GM18870 (cell line): ENCODE measurements around the gene DPYD.

Source experiments
- ATAC-seq: cut with Tn5 transposase; IDR thresholded peaks from one replicate; pipeline ENCODE4 v1.9.1; 2021; ENCODE audit warnings: moderate library complexity; ENCODE audit not compliant: unreplicated experiment

The DPYD gene

DNA sequence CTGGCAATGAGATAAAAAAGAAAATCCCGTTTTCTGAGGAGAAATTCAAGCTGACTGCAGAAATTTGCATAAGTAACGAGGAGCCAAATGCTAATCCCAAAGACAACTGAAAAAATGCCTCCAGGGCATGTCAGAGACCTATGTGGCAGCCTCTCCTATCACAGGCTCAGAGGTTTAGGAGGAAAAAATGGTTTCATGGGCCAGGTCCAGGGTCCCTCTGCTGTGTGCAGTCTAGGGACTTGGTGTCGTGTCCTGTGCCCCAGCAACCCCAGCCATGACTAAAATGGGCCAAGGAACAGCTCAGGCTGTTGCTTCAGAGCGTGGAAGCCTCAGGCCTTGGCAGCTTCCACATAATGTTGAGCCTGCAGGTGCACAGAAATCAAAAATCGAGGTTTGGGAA is 456.5 kb downstream of the DPYD start:
- no peak for ATAC-seq

DNA sequence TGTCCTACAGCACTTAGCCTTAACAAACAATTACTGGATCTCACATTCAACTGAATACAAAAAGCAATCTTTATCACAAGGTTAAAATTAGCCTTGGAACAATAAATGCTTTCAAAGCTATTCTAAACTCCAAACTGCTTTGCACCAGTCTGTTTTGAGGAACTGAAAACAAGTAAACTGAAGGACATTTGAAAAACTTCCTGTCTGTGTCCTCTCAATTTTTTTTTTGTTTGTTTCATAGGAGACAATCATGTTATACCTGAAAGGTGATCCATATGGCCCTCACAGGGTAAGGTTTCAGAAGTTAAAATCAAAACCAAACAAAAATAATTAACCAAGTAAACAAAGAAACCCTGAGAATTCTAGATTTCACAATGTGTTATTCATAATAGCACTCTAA is 459.1 kb downstream of the DPYD start:
- ATAC-seq, result peak; percentile 94

DNA sequence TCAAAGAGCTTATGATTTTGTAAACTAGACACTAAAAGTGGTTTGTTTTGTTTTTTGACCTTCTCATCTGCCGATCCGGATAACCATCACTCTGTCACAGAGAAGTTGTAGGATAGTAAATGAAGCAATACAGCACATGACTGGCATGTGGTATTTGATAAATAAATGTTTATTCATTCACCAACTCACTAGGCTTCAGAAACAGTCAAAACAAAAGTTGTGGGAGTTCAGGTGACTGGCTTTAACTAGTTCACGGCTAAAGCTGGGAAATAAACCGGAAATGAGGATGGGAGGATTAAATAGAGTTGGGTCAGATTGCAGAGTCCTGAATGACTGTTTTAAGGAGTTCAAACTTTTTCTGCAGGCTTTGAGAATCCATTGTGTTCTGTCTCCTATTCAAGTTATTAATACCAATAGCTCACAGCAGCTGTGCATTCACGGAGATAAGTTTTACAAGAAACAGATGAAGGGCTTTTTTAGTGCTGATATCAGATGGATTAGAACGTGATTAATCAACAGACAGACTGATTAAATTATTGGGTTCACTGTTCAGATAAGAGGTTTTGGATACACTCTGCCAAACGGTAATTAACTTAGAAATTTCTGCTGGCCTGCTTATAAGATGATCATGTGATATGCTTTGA is 463.3 kb downstream of the DPYD start:
- no peak for ATAC-seq

DNA sequence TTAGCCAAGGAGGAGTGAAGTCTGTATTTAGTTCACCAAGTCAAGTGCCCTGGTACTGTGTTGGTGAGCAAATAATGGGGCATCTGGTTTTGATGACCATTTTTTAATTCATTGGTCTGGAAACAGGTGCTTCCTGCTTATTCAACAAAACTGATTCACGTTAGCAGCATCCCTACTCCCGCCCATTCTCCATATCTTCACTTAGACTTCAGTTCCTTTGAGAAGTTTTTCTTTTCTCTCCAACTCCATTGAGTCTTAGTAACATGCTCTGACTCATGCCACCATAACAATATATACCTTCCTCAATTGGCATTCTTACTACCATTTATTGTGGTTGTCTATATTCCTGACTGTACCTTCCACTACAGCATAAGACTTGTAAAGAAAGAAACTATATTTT is 468.9 kb downstream of the DPYD start:
- ATAC-seq, result no peak

DNA sequence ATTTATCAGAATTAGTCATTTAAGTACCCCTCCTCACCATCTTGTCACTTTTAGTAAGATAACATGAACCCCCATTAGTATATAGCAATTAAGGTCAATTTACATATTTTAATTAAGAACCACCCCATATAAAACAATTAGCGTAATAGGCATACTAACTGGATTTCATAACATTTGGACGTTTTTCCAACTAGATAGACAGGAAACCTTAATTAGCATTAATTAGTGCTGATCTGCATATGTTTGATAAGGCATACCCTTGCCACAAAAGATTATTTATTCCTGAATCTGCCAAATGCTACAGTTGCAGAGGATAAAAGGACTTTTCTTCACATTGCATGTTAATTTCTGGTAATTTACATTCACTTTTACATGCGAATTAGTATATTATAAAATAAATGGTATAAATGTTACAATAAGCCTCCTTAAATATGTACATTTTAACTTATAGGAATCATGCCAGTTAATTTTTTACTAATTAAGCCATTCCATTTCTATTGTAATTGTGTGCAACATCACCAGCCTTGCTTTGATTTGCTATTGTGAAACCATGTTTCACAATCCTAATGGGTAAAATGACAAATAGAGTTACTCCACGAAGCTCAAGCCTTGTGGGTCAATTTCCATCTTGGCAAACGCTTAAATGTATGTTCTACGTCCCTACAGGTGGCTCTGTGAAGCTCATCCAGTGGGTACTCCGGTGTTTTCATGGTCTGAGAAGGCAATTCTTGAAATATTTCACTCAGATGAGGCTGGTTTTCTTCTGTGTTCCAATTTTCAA is 469.6 kb downstream of the DPYD start:
- ATAC-seq, result no peak

DNA sequence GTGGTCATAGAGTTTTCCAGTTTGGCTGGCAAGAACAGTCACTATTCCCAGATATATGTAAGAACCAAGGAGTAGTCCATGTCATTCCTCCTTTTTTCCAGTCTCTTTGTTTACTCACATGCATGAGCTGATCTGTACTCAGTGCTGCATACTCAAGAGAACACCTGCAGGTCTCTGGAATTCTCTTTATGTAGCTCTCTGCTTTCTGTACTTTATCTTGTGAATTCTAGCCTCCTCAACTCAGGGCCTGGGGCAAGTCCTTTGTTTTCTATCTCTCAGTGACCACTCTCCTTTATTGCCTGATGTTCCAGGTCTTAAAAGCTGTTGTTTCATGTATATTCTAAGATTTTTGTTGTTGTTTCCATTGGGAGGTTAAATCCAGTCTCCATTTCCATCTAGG is 478.9 kb downstream of the DPYD start:
- ATAC-seq, result no peak

DNA sequence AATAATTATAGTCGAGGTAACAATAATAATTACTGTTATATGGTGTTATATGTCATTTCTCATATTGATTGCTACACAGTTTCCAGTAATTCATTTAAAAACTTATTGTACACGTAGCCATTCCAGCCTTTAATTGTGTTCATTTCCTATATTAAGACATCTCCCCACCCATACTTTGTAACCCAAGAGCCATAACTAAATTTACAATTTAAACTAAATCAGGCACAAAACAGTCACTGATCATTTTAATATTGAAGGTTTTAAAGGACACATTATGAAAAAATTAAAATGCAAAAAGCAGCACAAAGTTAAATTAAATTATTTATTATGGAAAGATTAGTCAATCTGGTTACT is 487.0 kb downstream of the DPYD start:
- ATAC-seq, result no peak

DNA sequence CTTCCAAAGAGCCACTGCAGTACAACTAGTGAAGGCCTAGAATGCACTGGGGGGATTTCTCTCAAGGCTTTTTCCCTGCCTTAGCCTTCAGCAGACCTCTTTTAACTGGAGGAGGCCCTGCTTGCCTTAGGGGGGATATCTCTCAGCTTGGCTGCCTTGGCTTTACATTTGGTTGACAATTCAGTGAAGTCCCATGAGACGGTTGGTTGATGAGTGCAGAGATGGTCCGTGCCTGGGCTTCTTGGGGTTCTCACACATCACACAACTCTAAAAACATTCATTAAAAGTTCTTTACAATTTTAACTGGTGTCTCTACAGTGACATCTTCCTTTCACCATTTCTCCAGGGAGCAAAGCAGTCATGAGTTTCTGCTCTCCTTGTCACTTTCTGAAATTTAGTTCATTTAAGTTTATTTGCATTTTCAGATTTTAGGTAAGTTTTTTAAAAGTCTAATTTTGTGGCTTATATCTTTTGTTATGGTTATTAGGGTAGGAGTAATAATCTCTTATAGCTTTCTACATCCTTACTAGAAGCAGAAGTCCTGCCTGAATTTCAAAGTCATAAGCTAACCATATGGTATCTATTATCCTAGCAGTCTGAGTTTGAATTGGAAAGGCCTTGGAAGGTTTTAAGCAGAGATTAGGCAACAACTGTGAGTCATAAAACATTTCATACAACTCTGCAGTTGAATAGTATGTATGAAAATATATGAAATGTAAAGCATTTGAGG is 487.6 kb downstream of the DPYD start:
- ATAC-seq, result no peak

DNA sequence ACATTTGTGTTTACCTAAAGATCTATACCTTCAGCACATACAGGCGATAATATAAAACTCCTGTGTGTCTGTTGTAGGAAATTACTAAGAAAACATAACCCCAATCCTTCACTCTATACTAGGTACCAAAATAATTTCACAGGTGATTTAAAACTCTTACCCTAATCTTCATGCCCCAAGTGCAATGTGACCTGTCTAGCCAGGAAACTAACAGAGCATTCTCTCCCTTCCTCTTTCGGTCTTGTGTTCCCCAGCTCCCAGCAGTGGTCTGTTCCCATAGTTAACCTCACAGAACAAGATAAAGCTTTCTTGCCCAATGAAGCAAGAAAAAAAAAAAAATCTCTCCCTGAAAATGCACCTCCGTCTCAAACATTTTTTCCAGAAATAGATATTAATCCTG is 493.5 kb downstream of the DPYD start:
- ATAC-seq, result no peak

DNA sequence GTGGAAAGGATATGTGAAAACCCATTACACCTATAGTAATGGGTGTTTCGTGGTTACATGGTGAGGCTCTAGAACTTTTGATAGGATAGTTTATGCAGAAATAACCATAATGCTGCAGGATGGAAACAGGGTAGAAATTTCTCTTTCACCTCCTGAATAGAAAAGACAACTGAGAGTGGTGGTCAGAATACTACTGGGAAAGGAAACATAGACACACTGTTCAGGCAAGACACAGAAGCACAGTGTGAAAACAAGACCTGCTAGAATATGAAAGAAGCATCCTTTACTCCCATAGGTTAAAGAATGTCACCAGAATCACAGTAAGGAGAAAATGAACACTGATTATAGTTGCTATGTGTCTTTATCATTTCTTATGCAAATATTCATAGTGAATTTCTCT is 496.6 kb downstream of the DPYD start:
- ATAC-seq, result peak; percentile 74

DNA sequence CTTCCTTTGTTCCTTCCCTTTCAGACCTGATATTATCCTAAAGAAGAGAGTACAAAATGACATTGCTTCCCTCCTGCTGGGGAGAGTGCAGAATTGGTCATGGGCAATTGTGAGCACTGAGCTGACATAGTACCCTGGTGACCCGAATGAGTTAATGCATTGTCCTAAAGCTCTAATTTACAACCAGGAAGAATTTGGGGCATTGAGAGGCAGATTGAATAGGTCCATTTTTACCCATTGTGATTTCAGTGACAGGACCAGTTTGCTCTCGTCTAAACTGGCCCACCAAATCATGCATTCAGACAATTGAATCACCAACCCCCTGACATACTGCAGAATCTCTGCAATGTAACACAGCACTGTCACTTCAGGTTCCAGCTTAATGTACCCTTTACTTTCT is 497.4 kb downstream of the DPYD start:
- ATAC-seq, result no peak

DNA sequence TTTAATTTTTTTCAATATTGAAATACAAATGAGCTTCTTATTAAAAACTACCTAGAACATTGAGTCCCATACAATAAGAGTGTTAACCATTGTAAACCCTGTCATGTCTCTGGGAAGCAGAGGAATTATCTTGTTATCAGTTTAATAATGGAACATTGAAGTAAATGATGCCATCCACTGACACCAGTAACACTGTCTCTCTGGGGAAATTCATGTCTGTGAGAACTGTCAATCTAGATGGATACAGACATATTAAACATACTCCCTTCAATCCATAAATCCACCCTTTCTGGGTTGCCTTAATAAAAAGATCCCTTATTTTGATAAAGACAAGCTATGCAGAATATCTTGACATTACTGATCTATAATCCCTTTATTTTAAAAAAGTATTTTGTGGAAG is 503.2 kb downstream of the DPYD start:
- ATAC-seq, result no peak

DNA sequence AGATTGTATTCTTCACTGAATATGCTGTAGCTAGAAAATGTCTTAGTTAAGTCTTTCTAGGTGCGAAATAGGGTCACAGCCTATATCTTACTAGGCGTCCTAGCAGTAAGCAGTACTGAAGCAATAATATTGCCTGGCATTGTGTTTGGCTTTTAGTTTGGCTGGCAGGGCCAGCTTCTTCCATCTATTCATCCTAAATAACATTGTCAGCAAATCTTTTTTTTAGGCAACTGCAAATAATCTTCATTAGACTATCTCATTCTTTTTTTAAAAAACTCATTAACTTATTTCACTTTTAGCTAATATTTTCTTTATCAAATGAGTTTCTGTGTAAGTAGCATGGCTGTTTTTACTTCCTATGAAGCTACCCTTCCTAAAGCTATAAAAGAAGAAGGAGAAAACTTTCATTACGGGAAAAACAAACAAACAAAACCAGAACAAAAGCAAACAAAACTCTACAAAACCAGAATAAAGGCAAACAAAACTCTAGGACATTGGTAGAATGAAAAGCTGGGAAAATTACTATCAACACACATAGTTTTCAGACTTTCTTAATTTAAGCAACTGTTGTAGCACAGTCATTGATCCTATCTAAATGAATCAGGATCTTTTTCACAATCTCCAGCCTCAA is 506.0 kb downstream of the DPYD start:
- no peak for ATAC-seq

DNA sequence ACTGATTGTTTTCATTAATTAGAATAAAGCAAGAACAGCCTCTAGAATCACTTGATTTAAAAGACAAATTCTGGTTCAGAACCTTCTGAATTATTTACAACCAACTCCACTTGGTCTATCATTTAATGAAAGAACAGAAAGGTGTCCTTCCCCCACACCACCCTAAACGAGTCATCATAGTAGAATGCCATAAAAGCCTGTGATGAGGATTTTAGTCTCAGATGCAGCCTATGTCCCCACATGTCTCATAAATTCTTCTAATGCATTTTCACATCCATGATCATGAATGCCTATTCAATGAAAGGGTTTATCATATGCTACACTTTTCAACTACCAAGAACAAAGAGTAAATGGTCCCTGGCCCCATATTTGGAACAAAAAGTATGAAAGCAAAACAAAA is 508.1 kb downstream of the DPYD start:
- ATAC-seq, result no peak

DNA sequence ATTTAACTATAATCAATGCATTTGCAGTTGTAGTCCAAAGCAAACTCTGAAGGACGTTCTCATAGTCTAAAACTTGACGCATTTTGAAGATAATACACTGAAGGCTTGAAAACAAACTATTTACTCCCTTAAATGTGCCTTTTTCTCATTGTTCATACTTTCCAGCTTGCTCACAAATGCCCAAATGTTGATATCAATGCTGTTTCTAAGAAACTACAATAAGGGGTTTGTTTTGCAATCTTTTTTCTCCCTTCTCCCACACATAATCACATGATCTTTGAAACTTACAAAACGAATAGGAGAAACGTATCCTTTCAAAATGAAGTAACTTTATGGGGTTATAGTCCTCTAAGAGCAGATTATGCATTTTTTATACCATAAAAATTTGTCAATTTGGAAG is 508.7 kb downstream of the DPYD start:
- no peak for ATAC-seq

DNA sequence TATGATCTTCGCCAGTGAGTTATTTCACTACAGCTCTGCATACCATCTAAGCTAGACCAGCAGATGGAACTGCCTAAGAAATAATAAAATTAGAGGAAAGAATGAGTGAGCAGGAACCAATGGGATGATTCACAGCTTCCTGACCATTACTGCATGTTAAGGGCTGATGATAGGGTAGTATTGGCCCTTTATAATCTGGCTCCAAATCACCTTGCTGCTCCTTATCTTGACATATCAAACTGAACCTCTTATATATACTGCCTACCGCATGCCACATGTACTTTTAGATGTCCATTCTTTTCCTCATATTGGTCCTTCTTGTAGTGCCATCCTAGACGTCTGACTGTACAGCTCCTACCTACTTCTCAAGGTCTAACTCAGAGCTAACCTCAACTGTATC is 524.4 kb downstream of the DPYD start:
- no peak for ATAC-seq

DNA sequence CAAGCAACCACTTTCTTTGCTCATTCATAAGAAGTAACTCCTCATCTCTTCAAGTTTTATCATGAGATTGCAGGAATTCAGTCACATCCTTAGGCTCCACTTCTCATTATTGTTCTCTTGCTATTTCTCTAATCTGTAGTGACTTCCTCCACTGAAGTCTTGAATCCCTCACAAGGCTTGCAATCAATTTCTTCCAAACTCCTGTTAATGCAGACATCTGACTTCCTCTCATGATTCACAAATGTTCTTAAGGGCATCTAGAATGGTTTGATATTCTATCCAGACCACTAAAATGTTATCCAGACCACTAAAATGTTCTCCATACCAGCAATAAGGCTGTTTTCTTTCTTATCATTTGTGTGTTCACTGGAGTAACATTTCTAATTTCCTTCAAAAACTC is 528.1 kb downstream of the DPYD start:
- no peak for ATAC-seq

DNA sequence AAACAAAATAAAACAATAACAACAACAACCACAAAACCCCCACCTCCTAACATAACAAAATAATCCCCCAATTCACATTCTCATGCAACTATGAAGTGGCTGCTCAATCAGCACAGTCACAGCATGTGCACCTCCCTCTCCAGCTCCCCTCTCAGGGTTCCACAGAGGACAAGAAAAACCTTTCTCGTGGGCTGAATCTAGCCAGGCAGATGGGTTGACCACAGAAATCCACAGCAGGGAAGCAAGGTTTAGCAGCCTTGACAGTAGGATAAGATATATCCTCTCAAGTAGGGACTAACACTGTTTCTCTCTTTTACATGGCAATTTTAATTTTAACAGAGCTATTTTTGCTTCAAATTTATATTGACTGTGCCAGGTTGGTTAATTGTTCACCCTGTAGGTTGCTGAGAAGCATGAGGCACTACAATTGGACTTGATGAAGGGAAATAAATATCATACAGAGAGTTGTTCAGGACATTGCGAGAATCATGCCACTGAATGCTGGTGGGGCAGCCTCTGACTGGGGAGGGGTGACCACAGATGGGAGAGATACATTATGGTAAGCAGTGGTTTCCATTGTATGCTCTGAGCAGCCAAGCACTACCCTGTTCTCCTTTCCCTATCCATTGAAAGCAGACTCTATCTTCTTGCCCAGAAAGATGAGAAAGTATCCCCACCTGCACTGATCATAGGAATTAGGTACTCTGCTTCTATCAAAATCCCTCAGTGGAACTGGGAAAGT is 535.1 kb downstream of the DPYD start:
- ATAC-seq, result no peak

DNA sequence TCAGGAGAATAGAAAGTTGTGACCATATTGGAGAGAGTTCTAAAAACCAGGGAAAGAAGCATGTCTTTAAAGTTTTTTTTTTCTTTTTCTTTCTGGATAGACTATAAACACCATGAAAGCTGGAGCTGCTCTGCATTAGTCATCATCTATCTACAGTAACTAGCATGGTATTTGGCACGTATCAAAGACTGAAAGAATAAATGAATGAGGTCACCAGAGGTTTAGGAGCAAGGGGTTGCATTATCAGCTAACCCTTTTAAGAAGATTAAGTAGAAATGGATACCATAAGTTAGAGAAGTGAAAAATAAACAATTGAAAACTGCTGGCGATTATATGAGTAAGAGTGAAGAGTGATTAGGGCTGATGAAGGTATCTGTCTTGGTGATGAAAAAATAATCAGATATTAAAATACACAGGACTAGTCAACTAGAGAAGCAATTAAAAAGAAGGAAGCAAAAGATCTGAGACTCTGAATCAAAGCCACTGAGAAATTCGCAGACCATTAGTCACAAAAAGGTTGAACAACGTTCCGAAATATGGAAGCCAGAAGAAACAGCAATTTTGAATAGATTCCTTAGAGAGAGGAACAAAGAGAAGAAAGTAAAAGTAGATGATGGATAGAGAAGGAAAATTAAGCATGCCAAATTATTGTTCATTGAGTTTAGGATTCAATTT is 536.4 kb downstream of the DPYD start:
- ATAC-seq, result no peak

DNA sequence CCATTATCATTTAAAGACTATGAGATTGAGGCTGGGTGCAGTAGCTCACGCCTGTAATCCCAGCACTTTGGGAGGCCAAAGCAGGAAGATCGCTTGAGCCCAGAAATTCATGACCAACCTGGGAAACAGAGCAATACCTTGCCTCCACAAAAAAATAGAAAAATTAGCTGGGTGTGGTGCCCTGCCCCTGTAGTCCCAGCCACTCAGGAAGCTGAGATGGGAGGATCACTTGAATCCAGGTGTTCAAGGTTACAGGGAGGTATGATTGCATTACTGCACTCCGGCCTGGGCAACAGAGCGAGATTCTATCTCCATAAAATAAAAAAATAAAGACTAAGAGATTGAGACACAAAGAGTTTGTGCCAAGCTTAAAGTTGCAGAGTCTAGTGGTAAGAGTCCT is 537.0 kb downstream of the DPYD start:
- ATAC-seq, result no peak

DNA sequence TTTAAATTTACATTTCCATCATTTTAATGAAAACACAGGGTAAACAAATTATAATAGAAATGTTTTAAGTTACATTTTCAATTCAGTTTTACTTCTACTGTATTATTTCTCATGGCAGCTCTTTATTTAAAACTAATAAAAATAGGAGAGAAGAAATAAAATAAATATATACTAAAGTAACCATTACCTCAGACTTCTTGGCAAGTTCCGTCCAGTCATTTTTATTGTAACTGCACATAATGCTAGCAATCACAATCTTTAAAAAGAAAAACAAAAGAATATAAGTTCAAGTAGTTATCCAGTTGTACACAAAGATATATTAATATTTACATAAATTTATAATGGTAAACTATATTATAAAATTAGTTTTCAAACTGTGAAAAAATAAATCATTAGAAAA is 538.6 kb downstream of the DPYD start:
- no peak for ATAC-seq
